Caco-2 (cell line): ENCODE measurements around the gene PEX14. TPM values are rescaled to one million over a fixed set of nuclear protein-coding genes. Genes with fewer than 3 reads are reported as not detected.
A peak's percentile ranks its signal among the peaks of the same experiment; 100 is the strongest.

Experiments used
- BruUV-seq: library from RNA; stranded (reverse); fragments of 400-500 nt; replicated peaks from 2 replicates; lab custom pipeline; 2021; lab: Mats Ljungman, UMichigan
- CTCF ChIA-PET: fragments of 300-600 bp; sonication (Branson Sonifier 250); formaldehyde crosslinking; loops from one replicate; lab custom pipeline; 2022; ENCODE audit warnings: antibody characterized with exemption; lab: Charles Lee
- POLR2A ChIA-PET: fragments of 300-600 bp; sonication (Branson Sonifier 250); formaldehyde crosslinking; loops from one replicate; lab custom pipeline; 2022; ENCODE audit warnings: antibody characterized with exemption; lab: Charles Lee
- DNase-seq, 2 experiments: peaks; one replicate each; pipeline versions ENCODE4 v3.0.0 to v3.0.0-alpha.2; 2020 to 2022
- H3K27me3 ChIP-seq: replicated peaks from 2 replicates; pipeline ENCODE4 v1.6.0; 2011; ENCODE audit warnings: low read length; ENCODE audit not compliant: control insufficient read depth, insufficient read depth
- H3K36me3 ChIP-seq: 2 replicates; pipeline ENCODE4 v1.5.1; 2011; ENCODE audit warnings: low read length; ENCODE audit not compliant: control insufficient read depth, insufficient read depth
- H3K4me1 ChIP-seq: fragments of 250-450 bp; sonication (Bioruptor Pico); 2 replicates; pipeline ENCODE4 v1.5.1; 2020; ENCODE audit warnings: mild to moderate bottlenecking
- H3K4me3 ChIP-seq: 2 replicates; pipeline ENCODE4 v1.5.1; 2011; ENCODE audit warnings: low read depth, mild to moderate bottlenecking, control low read depth, low read length
- H3K9me3 ChIP-seq: fragments of 250-450 bp; sonication (Bioruptor Pico); 2 replicates; pipeline ENCODE4 v1.5.1; 2020; ENCODE audit warnings: mild to moderate bottlenecking, moderate library complexity
- H3K27ac Mint-ChIP-seq: one replicate; pipeline ENCODE4 v1.8.0; 2022; ENCODE audit warnings: mixed read lengths; ENCODE audit not compliant: unreplicated experiment
- H3K27me3 Mint-ChIP-seq: one replicate; pipeline ENCODE4 v1.8.0; 2022; ENCODE audit warnings: mixed read lengths; ENCODE audit not compliant: insufficient read depth, unreplicated experiment
- H3K36me3 Mint-ChIP-seq: one replicate; pipeline ENCODE4 v1.8.0; 2022; ENCODE audit warnings: mild to moderate bottlenecking, mixed read lengths; ENCODE audit not compliant: insufficient read depth, unreplicated experiment
- H3K4me1 Mint-ChIP-seq: one replicate; pipeline ENCODE4 v1.8.0; 2022; ENCODE audit warnings: low read depth, mixed read lengths; ENCODE audit not compliant: unreplicated experiment
- H3K4me3 Mint-ChIP-seq: one replicate; pipeline ENCODE4 v1.8.0; 2022; ENCODE audit warnings: mild to moderate bottlenecking, moderate library complexity, mixed read lengths; ENCODE audit not compliant: unreplicated experiment
- H3K9me3 Mint-ChIP-seq: one replicate; pipeline ENCODE4 v1.8.0; 2022; ENCODE audit warnings: mixed read lengths; ENCODE audit not compliant: unreplicated experiment
- intact Hi-C: fragments of 100-400 bp; cut with micrococcal nuclease; formaldehyde crosslinking; loops from one replicate; pipeline ENCODE4 v1.10.0; 2022; ENCODE audit not compliant: unreplicated experiment
- total RNA-seq: library from RNA; stranded (reverse); gene quantifications from 2 replicates; pipeline ENCODE4 v1.2.3, GENCODE V29; 2022
- TF ChIP-seq, protein P1 (sequence below), 2 experiments: fragments of 200-600 bp in 1 of 2; IDR thresholded peaks; 1 replicate in 1 of 2; 2 replicates in 1 of 2; pipeline versions ENCODE4 v1.5.1 to v1.8.0; 2011 to 2022; ENCODE audit warnings: antibody characterized with exemption in 1 of 2, control low read depth in 1 of 2, inconsistent platforms in 1 of 2, low read depth in 1 of 2, low read length in 1 of 2, mild to moderate bottlenecking in 1 of 2, moderate library complexity in 1 of 2; ENCODE audit not compliant: insufficient read depth in 1 of 2, severe bottlenecking in 1 of 2, unreplicated experiment in 1 of 2

Gene PEX14
- total RNA-seq, 1 experiment from 2014 or later = 22.2 TPM

DNA sequence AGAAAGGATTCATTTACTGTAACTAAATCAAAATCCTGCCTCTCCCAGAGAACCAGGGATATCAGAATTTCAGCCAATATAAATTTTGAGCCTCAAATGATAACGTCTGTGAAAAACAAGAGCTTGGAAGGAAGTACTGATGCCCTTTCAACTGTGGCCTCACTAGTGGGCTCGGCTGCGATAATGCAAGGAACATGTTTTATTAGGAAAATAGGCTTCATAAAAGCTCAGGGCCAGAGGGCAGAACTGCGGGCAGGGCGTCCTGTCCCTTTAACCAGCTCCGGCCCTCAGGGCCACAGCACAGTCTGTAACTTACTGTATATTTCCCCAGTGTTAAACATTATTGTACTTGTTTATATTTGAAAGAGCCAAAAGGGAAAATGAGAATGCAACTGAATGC is 122.0 kb downstream of the PEX14 start:
- Histone ChIP-seq H3K4me3 (no peak overlapping the region), H3K9me3 (no peaks in the 10 kb centered on the region), H3K27me3 (no peaks in the 10 kb centered on the region), H3K4me1 (peaks cover 48% of the 10 kb centered on the region), H3K36me3 (no peaks in the 10 kb centered on the region)
- CTCF ChIA-PET = no interaction called here
- Mint-ChIP-seq H3K4me3 (no peak overlapping the region), H3K27ac (no peak overlapping the region), H3K4me1 (no peaks in the 10 kb centered on the region), H3K36me3 (peaks cover under 1% of the 10 kb centered on the region), H3K27me3 (no peaks in the 10 kb centered on the region), H3K9me3 (no peaks in the 10 kb centered on the region)
- intact Hi-C loops = loop anchor here (5.0 kb wide), 1 partner anchor 89 kb away; no protein-coding TSS in a partner anchor
- DNase-seq = no peak
- no TSS peak for BruUV-seq
- POLR2A ChIA-PET = no interaction called here
- TF ChIP-seq, protein P1, sequence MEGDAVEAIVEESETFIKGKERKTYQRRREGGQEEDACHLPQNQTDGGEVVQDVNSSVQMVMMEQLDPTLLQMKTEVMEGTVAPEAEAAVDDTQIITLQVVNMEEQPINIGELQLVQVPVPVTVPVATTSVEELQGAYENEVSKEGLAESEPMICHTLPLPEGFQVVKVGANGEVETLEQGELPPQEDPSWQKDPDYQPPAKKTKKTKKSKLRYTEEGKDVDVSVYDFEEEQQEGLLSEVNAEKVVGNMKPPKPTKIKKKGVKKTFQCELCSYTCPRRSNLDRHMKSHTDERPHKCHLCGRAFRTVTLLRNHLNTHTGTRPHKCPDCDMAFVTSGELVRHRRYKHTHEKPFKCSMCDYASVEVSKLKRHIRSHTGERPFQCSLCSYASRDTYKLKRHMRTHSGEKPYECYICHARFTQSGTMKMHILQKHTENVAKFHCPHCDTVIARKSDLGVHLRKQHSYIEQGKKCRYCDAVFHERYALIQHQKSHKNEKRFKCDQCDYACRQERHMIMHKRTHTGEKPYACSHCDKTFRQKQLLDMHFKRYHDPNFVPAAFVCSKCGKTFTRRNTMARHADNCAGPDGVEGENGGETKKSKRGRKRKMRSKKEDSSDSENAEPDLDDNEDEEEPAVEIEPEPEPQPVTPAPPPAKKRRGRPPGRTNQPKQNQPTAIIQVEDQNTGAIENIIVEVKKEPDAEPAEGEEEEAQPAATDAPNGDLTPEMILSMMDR (IDR thresholded peaks at IDR 0.05; ENCODE audit: insufficient read depth in 1 of 2, low read depth in 1 of 2, low read length in 1 of 2, severe bottlenecking in 1 of 2, unreplicated experiment in 1 of 2) = no peak

DNA sequence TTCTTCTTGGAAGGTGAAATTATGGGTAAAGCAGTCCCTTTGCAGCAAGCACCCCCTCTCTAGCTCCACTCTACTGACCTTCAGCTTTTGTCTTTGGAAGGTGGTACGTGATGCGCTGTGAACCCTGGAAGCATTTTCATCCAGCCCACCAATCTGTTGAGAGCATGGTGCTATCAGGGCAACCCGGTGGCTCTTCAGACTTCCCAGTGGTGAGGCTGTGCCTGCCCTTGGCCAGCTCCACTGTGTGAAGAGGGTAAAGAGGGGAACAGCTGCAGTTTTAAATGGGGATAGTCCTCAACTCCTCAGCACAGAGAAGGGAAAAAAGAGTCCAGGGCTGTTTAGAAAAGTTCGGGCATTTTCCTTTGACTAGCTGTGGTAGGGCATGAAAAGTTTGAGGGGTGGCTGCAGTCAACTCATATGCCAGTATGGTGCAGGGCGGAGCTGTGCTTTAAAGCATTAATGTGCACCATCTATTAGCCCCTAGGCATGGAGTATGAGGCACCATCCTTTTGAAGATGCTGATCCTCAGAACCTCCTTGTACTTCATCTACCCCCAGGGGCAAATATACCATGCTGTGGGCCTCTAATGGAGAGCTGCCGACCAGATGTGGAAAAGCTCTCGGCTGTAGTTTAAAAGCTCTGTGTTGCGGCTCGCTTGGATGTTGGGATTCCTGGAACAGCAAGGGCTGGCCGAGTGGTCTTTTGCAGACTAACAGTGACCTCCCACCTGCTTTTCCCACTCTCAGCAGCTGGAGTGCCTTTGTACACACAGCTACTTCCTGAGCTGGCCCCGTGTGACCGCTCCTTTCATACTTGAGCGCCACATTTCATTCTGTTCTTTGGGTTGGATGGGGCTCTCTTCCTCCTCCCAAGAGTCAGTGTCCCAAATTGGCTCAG is 123.0 kb downstream of the PEX14 start:
- Histone ChIP-seq H3K4me3 (peak overlapping the region; percentile 15), H3K9me3 (no peaks in the 10 kb centered on the region), H3K27me3 (no peaks in the 10 kb centered on the region), H3K4me1 (peaks cover 58% of the 10 kb centered on the region), H3K36me3 (no peaks in the 10 kb centered on the region)
- no peaks in the 10 kb centered on the region for H3K9me3 Mint-ChIP-seq
- intact Hi-C loops = loop anchor here (2.0 to 5.0 kb wide), 2 partner anchors 19 to 90 kb away; no protein-coding TSS in a partner anchor
- H3K4me1 Mint-ChIP-seq = no peaks in the 10 kb centered on the region
- no peaks in the 10 kb centered on the region for H3K36me3 Mint-ChIP-seq
- H3K27me3 Mint-ChIP-seq = no peaks in the 10 kb centered on the region
- CTCF ChIA-PET = interaction anchor here (0.6 kb wide), 2 partner anchors 22 to 275 kb away, joined by 3 read pairs; no protein-coding TSS in a partner anchor
- H3K27ac Mint-ChIP-seq = peak overlapping the region; percentile 96
- H3K4me3 Mint-ChIP-seq = peak overlapping the region; percentile 86
- POLR2A ChIA-PET = interaction anchor here (1.1 kb wide), 1 partner anchor 89 kb away, joined by 3 read pairs; no protein-coding TSS in a partner anchor
- no TSS peak for BruUV-seq
- TF ChIP-seq, protein P1 (IDR thresholded peaks at IDR 0.05; ENCODE audit: insufficient read depth in 1 of 2, low read depth in 1 of 2, low read length in 1 of 2, severe bottlenecking in 1 of 2, unreplicated experiment in 1 of 2) = no peak
- no peak for DNase-seq

DNA sequence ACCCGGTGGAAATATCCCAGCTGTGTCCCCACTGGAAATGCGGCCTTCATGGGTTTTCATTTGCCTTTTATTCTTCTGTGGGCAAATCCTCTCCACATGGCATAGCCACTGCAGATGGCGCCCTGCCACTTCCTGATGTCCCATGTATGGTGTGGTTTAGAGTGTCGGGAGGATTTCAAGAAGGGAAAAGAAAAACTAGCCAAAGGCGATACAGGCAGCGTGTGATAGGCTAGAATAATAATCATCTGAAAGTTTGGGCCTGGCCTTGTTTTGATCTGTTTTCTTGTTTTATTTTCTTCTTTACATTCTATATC is 123.6 kb downstream of the PEX14 start:
- Histone ChIP-seq H3K36me3 (no peaks in the 10 kb centered on the region), H3K27me3 (no peaks in the 10 kb centered on the region), H3K4me3 (peak overlapping the region; percentile 47), H3K4me1 (peaks cover 63% of the 10 kb centered on the region), H3K9me3 (no peaks in the 10 kb centered on the region)
- Mint-ChIP-seq H3K36me3 (no peaks in the 10 kb centered on the region), H3K27ac (peak overlapping the region; percentile 96), H3K9me3 (no peaks in the 10 kb centered on the region), H3K4me1 (no peaks in the 10 kb centered on the region), H3K27me3 (no peaks in the 10 kb centered on the region), H3K4me3 (peak overlapping the region; percentile 86)
- TF ChIP-seq, protein P1 (IDR thresholded peaks at IDR 0.05; ENCODE audit: insufficient read depth in 1 of 2, low read depth in 1 of 2, low read length in 1 of 2, severe bottlenecking in 1 of 2, unreplicated experiment in 1 of 2) = no peak
- ChIA-PET POLR2A (interaction anchor here (1.1 kb wide), 1 partner anchor 90 kb away, joined by 3 read pairs; no protein-coding TSS in a partner anchor), CTCF (interaction anchor here (0.6 kb wide), 2 partner anchors 22 to 275 kb away, joined by 3 read pairs; no protein-coding TSS in a partner anchor)
- intact Hi-C loops = loop anchor here (2.0 to 5.0 kb wide), 2 partner anchors 20 to 91 kb away; no protein-coding TSS in a partner anchor
- no TSS peak for BruUV-seq
- DNase-seq = peak in 1 of 2 experiments; percentile 22
